Ovary (tissue), 3 donors: Measurements from ENCODE around the gene F8.
"Not testable (repeated sequence)": the region's sequence is repeated elsewhere in the genome, so short reads cannot be mapped to it uniquely, and the experiment has no call there.

Source experiments
- CTCF ChIP-seq, 3 donors: fragments of 450-650 bp in 2 of 3; fragments of 200-600 bp in 1 of 3; IDR thresholded peaks; one replicate each; pipeline versions ENCODE4 v1.5.1 to v1.8.0; 2016 to 2022; ENCODE audit warnings: antibody characterized with exemption in 3 of 3, mild to moderate bottlenecking in 1 of 3
- EP300 ChIP-seq: sonication (generic); formaldehyde crosslinking; IDR thresholded peaks from one replicate; pipeline ENCODE4 v1.6.1; 2017; ENCODE audit warnings: antibody characterized with exemption
- POLR2A ChIP-seq: fragments of 450-650 bp; IDR thresholded peaks from one replicate; pipeline ENCODE4 v1.6.1; 2017; ENCODE audit warnings: antibody characterized with exemption, mild to moderate bottlenecking, moderate library complexity
- donor health status: DM: no; HTN: no; CAD: no.

- not testable (repeated sequence) for TF ChIP-seq POLR2A; CTCF (IDR thresholded peaks at IDR 0.05); EP300
Observed at GRCh38 chrX:154885057-154885456, 137.5 kb downstream of the F8 start.
